GM19455 (cell line): ENCODE measurements around the gene MYO1D.
"Not testable (repeated sequence)": the region's sequence is repeated elsewhere in the genome, so short reads cannot be mapped to it uniquely, and the experiment has no call there.

Experiments
- ATAC-seq: cut with Tn5 transposase; IDR thresholded peaks from one replicate; pipeline ENCODE4 v1.9.1; 2021; ENCODE audit not compliant: unreplicated experiment

MYO1D gene

DNA sequence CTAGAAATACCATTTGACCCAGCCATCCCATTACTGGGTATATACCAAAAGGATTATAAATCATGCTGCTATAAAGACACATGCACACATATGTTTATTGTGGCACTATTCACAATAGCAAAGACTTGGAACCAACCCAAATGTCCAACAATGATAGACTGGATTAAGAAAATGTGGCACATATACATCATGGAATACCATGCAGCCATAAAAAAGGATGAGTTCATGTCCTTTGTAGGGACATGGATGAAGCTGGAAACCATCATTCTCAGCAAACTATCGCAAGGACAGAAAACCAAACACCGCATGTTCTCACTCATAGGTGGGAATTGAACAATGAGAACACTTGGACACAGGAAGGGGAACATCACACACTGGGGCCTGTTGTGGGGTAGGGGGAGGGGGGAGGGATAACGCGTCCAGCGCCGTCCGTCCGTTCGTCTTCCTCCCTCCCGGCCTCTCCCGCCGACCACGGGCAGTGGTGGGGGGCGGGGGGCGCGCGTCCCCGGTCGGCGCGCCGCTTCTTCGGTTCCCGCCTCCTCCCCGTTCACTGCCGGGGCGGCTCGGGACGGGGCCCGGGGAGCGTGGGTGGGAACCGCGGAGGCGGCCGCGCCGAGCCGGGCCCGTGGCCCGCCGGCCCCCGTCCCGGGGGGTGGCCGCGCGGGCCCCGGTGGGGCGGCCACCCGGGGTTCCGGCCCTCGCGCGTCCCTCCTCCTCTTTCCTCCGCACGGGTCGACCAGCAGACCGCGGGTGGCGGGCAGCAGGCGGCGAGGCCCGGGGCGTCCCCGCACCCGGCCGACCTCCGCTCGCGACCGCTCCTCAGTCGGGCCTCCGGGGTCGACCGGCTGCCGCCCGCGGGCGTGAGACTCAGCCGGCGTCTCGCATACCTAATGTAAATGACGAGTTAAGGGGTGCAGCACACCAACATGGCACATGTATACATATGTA lies 54.7 kb downstream of the MYO1D start:
- not testable (repeated sequence) for ATAC-seq

DNA sequence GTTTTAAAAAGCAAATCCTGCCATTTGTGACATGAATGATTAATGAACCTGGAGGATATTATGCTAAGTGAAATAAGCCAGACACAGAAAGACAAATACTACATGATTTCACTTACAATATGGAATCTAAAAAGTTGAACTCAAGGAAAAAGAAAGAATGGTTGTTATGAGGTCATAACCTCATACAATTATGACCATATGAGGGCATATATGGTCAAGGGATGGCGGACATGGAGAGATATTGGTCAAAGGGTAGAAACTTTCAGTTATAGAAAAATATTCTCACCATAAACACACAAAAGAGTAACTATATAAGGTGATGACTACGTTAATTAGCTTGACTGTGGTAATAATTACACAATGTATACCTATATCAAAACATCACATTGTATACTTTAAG lies 56.5 kb downstream of the MYO1D start:
- ATAC-seq: no peak

GRCh38 chr17:32819787-32820186 lies 57.1 kb downstream of the MYO1D start:
- no peak for ATAC-seq

DNA sequence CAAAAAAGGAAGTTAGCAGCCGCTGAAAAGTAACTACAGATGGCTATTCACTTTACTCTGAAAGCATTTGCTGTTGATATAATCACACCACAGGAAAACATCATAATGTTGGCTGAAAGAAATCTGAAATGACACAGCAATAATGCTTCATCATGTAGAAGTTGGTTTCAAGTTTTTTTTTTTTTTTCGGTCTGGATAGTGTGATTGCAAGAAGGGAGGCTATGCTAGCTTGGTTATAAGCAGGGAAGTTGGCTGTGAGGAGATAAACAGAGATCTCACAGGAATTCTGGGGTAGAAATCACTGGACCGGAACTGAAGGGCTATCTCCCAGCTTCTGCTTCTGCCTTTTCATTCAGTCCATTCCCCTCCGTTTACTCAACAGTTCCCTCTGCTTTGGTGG lies 57.9 kb downstream of the MYO1D start:
- ATAC-seq: no peak

DNA sequence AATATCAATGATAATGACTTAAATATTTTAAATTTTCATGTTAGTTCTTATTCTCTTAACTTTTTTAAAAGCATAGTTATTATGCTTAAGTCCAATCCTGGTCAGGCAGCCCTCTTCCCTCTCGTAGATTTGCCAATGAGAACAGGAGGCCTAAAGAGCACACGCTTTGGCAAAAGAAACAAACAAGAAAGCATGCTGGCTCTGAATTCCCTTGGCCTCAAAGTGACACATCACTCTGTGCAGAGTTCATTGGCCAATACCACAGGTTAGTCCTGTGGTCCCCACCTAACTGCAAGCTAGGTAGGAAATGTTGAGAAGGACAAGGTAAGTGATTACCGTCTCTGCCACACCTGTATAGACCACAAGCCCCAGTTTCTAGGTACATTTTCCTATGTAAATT lies 61.5 kb downstream of the MYO1D start:
- ATAC-seq: no peak

DNA sequence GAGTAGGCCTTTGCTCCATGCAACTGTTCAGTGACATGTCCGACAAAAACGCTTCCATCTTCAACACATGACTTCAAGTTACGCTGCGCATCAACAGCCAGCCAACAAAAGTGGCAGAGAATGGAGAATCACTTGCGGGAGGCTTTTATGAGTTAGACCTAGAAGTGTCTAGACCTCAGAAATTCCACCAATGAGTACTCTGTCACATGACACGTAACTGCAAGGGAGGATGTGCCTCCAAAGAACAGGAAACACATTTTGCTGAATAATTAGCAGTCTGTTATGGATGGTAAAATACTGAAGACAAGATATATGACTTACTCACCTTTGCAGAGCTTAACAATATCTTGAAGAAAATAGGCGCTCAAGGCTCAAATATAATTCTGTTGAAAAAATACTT lies 62.1 kb downstream of the MYO1D start:
- no peak for ATAC-seq

DNA sequence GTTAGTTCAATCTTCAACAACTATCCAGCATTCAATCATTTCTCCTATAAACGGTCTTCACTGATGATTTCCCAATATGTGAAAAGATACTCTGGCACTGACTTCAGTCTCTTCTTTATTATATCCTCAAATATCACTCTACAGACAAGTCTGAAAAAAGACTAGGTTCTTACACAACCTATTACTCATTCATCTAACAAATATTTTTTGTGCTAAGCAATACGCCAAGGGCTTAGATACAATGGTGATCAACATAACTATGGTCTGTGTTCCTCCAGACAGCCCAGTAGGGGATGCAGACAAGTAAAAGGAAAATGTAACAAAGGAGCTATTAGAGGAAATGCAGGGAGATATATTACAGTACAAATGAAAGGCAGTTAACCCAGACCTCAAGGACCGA lies 63.9 kb downstream of the MYO1D start:
- ATAC-seq: no peak

DNA sequence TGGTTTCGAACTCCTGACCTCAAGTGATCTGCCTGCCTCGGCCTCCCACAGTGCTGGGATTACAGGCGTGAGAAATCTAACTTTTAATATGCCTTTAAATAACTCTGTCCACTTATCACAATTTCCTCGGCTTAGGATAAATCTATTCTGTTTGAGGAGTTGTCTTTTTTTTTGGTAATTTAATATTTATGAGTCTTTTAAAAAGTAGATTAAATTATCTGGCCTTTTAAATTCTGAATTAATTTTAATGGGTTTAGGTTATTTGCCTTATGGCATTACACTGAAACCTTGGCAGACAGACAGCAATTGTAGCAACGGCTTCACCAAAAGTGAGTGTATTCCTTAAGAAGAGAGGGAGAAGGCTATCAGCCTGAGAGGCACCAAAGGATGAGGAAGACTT lies 66.2 kb downstream of the MYO1D start:
- ATAC-seq: no peak

- no peak for ATAC-seq
Observed at GRCh38 chr17:32807577-32807976, 69.3 kb downstream of the MYO1D start.

- ATAC-seq: no peak
Observed at GRCh38 chr17:32806646-32807045, 70.3 kb downstream of the MYO1D start.

- no peak for ATAC-seq
Observed at GRCh38 chr17:32805029-32805976, 71.6 kb downstream of the MYO1D start.

GRCh38 chr17:32803544-32803943 lies 73.4 kb downstream of the MYO1D start:
- ATAC-seq: no peak

DNA sequence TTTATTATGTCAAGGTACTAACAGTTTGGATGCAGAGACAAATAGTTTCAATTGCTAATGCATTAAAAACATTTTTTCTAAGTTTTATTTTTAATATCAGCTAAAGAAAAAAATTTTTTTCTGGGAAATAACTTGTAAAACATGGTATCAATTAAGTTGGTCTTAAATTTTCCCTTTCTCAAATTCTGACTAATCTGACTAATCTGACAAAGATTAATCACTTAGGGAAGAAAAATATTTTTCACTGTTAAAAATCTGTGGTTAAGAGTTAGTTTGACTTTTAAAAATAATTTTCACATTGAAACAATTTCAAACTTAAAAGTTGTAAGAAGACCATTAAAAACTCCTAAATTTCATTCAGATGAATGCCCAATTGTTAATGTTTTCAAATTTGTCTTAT lies 74.6 kb downstream of the MYO1D start:
- ATAC-seq: no peak

- ATAC-seq: no peak
Observed at GRCh38 chr17:32801641-32802040, 75.3 kb downstream of the MYO1D start.

DNA sequence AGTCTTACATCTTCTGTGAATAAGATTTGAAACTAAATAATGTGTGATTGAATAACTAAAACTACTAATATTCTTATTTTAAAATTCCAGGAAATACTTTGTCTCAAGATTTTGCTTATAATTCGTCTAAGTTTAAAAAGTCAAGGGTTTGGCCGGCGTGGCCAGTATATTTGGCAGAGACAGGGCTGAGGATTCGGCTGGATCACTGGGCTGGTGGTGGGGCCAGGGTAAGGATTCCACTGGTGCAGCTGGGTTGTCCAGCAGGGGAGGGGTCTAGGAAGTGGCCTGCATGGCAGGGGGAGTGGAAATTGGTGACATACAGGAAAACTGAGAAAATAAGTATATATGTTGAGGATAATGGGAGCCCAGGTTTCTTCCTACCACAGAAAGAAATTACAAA lies 75.7 kb downstream of the MYO1D start:
- no peak for ATAC-seq

GRCh38 chr17:32798938-32799337 lies 78.0 kb downstream of the MYO1D start:
- no peak for ATAC-seq

DNA sequence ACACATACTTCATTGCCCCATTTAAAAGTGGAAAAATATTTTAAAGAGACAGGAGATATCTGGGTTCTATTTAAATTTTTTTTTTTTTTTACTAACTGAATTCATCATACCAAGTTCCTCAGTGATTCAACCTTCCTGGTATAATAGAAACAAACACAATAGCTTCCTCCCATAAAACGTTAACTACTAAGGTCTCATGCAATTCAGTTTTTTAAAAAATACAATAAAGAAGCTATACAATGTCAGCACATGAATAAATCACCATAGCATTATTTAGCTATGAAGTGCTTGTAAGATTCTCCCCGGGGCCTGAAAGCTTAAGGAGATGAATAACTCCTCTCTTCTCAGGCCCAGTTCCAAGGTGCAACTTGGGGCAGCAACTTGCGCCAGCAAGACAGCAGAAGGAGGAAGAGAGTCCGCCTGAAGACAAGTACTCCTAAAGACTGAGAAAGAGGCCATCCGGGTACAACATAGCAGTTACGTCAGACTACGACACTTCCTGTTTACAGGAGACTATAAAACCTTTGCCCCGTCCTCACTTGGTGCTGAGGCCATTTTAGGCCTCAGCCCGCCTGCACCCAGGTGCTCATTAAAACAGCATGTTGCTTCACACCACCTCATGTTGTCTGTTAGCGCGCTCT lies 81.5 kb downstream of the MYO1D start:
- no peak for ATAC-seq

DNA sequence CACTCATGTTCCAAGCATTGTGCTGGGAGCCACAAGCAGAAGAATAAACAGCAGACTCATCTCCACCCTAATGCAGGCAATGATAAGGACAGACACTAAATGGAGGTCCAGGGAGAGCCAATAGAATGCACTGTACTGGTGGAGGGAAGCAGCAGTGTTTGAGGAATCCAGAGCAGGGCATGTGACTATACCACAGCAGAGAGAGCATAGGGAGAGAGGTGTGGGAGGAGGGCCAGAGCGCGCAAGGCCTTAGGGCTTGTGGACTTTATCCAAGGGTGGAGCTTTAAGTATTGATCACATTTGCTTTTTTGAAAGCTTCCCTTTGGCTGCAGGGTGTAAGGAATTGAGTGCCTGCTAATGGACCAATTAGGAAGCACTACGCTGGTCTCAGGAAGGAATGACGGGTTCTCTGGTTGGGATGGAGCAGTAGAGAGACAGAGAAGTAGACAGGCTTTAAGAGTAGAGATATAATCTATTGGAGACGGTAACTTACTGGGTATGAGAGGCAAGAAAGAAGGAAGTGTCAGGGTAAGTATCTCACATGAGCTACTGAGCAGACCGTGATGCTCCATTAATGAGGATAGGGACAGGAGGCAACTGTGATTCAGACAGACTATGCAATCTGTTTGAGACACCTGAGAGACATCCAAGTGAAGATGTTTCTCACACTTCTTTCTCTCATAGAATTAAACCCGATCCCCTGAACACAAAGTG lies 82.2 kb downstream of the MYO1D start:
- no peak for ATAC-seq

GRCh38 chr17:32793841-32794240 lies 83.1 kb downstream of the MYO1D start:
- ATAC-seq: no peak

- no peak for ATAC-seq
Observed at GRCh38 chr17:32792207-32792606, 84.7 kb downstream of the MYO1D start.

DNA sequence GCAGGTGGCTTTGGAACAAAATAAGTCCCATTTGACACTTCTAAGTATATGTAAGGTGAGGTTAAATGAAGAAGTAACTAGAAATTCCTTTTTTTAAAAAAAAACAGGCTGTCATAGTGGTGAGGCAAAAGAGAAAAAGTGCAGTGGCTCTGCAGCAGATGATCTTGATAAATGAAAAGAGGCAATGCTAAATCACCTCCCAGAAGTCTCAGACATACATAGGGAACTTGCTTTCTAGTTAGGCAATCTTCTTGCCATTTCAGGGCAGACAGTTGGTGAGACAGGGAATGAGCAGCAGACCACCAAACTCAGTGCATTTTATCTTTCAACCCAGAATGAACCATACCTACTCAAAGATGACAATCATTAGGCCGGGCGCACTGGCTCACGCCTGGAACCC lies 90.8 kb downstream of the MYO1D start:
- ATAC-seq: no peak
